ENCODE data around the gene WDR27.

The WDR27 gene

DNA sequence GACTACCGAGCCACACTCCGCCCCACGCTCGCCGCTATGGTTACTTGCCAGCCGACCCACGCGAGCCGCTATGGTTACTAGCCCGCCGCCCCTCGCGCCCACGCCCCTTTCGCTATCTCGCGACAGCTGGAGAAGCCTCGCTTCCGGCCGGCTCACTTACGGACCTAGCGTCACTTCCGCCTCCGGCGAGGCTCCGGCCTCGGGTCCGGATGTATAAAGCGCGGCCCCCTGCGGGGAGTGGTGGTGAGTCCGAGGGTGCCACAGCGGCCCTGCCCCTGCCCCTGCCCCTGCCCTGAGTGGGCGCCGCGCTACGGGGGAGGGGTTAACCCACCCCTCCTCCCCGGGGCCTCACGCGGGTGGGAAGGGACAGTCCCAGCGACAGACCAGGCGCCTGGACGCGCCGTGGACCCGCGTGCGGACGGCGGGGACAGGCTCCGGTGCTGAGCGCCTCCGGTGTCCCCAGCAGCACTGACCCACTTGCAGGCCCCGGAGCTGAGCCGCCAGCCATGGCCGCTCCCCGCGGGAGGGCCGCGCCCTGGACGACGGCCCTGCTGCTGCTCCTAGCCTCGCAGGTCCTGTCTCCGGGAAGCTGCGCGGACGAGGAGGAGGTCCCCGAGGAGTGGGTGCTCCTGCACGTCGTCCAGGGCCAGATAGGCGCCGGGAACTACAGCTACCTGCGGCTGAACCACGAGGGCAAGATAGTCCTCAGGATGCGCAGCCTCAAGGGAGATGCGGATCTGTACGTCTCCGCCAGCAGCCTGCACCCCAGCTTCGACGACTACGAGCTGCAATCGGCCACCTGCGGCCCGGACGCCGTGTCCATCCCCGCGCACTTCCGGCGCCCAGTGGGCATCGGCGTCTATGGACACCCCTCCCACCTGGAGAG is at the start of gene WDR27, which contains the start of gene C6orf120:
TSS of gene WDR27 (minus strand) at position 76 of the 886 bp plus-strand sequence. CDS start 13,024 bp downstream, outside the sequence.
TSS of gene C6orf120 (plus strand) at position 173 of the 886 bp plus-strand sequence. CDS start at position 507, 334 bp downstream.
- peak; percentile 95 for DNase-seq (ENCODE audit: low spot score)

DNA sequence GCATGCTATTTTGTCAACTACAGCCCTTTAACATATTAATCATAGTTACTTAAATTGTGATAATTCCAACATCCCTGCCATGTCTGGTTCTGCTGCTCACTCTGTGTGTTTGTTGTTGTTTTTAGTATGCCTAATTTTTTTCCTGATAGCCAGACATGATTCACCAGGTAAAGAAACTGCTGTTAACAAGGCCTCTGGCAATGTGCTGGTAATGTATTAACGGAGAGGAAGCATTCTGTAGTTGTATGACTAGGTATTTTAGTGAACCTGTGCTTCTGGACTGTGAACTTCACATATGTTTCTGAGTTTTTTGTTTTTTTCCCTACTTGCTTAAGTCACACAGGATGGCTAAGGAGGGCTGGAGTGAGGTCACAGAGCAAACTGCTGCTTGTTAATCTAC is 44.7 kb upstream of the WDR27 start:
- DNase-seq (ENCODE audit: low spot score) = no peak

DNA sequence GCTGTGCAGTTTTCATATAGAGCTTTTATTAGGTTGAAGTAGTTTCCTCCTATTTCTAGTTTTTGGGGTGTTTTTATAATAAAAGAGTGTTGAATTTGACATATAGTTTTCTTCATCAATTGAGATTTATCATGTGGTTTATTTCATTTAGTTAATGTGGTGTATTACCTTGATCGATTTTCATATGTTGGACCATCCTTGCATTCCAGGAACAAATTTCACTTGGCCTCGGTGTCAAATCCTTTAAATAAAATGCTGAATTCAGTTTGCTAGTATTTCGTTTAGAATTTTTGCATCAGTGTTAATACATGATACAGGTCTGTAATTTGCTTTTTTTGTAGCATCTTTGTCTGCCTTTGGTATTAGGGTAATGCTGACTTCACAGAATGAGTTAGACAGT is 43.6 kb upstream of the WDR27 start:
- no peak for DNase-seq (ENCODE audit: low spot score)

DNA sequence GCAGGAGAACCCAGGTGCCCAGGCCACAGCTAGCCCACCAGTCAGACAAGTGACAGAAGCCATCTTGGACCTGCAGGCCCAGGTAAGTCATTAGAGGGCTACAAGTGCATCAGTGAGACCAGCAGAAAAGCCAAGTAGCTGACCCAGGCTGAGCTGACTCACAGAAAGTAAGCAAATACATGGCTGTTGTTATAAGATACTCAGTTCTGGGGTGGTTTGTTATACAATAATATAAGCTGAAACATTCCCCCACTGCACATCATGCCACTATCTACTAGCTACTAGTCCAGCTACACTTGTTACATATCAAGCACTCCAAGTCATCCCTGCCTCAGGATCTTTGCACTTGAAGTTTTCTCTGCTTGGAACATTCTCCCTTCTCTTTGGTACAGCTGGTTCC is 39.5 kb upstream of the WDR27 start:
- DNase-seq (ENCODE audit: low spot score) = no peak

DNA sequence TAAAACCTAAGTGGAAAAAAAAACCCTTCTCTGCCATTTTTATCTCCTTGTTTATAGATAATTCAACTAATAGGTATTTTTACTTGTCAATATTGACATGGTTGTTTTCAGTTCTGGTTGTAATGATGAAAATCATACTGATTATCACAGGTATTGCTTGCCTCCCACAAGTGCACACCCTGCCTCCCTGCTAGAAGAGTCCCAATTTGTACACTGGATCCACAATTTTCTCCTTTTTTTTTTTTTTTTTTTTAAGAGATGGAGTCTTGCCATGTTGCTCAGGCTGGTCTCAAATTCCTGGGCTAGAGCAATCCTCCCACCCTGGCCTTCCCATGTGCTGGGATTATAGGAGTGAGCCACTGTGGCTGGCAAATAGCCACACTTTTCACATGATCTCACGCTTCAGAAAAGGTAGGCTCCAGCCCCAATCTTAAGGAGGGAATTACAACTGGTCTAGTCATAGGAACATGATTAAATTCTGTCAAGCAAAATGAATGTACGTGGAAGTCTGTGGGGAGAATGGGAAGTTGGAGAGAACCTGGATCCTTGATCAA is 37.2 kb upstream of the WDR27 start:
- DNase-seq (ENCODE audit: low spot score) = no peak

DNA sequence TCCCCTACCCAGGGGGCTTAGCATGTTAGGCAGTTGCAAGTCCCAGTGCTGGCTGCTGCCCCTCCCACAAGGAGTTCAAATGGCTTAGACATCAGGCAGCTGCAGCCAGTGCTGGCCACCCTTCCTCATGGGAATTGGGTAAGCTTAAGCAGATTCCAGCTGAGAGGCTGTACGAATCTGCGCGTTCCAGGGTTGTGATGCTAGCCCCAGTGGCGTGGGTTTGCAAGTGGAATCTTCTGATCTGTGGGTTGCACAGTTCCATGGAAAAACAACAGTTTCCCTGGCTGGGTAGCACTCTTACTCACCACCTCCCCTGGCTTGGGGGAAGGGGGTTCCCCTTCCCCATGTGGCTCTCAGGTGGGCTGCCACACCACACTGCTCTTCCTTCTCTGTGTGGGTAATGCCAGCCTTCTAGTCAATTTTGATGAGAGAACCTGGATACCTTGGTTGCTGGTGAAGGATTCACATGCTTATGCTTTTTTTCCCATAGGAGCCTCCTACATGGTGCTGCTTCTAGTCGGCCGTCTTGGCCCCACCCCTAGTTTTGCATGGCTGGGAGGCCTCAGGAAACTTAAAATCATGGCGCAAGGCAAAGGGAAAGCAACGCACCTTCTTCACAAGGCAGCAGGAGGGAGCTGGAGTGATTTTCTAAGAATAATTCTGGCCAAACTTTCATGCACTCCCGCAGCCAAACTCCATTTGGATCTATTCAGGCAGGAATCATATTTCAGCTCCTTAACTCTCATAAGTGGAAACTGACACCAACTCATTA is 36.6 kb upstream of the WDR27 start:
- DNase-seq (ENCODE audit: low spot score) = no peak

DNA sequence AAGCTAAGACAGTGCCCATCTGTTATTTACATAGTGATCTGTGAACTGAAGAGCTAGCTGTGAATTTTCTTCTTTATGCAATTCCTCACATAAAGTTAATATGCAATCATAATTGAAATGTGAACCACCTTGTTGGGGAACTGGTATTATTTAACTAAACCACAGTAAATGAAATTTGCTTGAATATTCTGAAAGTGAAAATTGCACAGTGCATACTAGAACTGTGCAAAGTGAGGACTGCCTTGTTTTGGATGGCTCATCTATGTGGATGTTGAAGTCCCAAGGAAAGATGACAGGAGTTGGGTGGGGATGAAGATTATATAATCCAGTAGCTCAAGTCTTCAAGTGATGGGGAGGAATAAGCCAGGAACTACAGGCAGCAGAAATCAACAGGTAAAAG is 28.1 kb upstream of the WDR27 start:
- DNase-seq (ENCODE audit: low spot score) = no peak

DNA sequence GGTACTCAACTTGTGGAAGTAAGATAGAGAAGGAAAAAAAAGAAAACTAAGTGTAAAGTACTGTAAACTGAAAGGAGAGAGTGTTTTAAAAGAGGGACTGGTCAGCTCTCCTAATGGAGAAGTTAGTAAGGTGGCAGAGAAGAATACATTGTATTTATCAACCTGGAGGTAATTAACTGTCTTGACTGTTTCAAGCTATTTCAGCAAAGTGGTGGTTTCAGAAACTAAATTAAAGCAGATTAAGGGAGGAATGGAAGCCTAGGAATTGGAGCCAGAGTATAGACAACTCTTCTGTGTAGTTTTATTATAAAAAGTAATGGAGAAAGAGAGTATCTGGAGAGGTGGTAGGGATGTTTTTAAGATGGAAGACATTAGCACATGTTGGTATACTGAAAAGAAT is 25.1 kb upstream of the WDR27 start:
- no peak for DNase-seq (ENCODE audit: low spot score)

DNA sequence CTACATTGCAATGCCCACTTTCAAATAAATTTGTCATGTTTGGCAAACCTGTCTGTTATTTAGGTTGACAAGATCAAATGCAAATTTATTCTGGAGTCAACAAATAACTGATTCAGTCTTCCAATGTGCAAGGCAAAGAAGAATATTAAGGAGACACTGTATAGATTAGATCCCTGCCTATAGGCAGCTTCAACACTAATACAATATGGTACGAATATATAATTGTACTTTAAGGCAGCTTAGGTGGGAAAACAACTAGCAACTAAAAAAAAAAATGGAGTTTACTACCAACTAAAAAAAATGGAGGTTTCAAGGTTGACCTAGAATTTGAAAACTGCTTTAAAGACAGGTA is 24.2 kb upstream of the WDR27 start:
- DNase-seq (ENCODE audit: low spot score) = no peak

DNA sequence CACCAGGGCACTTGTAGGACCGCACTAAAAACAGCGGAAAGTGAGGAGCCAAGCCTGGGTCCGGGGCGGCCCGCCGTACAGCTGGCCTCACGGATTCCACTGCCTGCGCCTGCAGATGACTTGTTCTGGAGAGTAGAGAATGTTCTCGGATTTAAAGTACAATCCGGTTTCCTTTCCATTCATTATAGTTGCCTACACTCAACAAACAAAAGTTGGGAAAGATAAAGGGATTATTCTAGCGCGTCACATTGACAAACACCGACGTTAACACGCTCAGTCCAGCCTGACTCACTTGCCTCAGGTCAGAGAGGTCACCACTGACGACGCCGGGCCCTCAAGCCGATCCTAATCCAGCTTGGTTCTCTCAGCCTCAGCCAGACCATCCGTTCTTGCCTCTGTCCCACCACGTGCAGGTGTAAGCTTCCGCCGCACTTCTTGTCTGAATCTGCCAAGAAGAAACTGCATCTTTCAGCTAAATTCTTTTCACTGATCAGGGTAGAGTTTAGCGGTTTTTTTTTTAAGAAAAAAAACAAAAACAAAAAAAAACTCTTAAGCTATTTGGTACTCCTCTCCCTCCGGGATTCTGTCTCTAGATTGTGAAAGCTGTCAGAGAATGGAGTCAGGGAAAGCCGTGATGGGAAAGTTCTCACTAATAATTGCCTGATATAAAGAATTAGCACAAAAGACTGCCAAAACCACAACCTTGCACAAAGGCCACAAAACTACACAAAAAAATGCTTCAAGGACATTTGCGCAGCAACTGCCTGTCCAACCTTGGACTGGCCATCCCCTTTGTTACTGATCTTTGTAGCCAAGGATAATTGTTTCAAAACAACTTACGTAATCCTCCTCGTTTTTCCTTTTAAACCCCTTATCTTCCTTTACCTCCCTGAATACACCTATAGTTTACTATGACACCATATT is 23.6 kb upstream of the WDR27 start:
- no peak for DNase-seq (ENCODE audit: low spot score)

DNA sequence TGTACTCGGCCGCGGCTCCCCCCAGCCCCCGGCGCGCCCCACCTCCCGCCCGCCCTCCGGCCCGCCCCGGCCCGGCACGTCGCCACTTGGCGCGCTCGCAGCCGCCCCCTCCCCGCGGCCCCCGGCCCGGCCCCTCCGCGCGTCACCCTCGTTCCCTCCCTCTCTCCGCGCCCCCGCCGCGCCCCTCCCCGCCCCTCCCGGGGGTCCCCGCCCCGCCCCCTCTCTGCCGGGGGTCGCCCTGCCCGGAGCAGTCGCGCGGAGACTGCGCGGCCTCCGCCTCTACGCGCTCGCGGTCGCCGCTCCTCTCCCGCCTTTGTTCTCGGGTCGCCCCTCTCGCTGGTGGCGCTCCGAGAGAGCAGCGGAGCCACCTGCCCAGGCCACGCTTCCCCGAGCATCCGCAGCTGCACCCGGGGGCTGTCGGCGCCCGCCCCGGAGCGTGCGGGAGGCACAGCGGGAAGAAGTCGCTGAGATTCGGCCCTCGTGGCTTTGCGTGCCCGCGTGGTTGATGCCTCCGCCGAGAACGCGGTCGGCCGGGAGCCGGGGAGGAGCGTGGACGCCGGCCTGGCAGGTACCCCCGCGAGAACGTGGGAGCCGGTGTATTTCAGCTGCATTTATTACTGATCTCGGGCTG is 22.8 kb upstream of the WDR27 start, which contains the start of gene PHF10:
TSS of gene PHF10 (minus strand) at position 7 of the 631 bp plus-strand sequence. CDS start 569 bp downstream, outside the sequence.
- DNase-seq (ENCODE audit: low spot score) = no peak

DNA sequence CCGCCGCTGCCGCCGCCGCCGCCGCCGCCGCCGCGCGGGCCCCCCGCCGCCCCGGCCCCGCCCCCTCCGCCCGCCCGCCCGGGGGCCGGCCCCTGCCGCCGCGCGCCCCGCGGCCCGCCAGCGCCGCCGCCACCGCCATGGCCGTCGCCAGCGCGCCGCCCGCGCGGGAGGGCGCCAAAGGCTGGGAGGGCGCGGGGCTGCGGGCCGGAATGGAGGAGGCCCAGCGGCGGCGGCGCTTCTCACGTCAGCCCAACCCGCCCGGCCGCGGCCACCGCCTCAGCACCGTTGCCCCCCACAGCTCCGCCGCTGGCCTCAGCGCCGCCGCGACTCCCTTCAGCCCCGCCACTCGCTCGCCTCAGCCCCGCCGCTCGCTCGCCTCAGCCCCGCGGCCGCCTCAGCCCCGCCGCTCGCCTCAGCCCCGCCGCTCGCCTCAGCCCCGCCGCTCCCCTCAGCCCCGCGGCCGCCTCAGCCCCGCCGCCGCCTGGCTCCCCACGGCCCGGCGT is 22.2 kb upstream of the WDR27 start:
- peak; percentile 42 for DNase-seq (ENCODE audit: low spot score)

DNA sequence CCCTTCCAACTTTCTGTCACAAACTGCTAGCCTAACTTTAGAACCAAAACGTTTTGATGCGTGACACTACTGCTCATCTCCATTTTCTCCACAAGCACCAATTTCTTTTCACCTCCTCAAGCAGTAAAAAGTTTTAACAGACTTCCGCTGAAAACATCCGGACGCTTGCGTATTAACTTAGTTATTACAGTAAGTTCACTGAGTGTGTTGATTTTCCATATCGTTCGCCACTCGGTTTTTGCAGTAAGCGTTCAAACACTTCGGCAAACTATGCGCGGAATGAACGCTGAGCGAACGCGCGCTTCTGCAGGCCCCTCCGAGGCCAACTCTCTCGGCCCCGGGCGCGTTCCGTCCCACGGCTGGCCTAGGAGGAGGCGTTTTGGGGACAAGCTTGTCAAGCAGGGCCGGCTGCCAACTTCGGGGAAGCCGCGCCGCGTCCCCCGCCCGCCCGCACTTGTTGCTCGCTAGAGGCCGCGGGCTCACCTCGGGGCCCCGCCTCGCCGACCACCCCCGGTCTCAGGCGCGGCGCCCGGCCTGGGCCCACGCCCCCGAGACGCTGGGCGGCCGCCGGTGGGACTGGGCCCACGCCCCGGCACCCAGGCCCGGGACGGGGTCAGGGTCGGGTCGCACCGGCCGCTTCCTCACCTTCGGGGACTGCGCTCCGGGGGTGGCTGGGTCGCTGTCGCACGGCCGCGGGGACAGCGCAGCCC is 21.5 kb upstream of the WDR27 start:
- DNase-seq (ENCODE audit: low spot score) = peak; percentile 53

DNA sequence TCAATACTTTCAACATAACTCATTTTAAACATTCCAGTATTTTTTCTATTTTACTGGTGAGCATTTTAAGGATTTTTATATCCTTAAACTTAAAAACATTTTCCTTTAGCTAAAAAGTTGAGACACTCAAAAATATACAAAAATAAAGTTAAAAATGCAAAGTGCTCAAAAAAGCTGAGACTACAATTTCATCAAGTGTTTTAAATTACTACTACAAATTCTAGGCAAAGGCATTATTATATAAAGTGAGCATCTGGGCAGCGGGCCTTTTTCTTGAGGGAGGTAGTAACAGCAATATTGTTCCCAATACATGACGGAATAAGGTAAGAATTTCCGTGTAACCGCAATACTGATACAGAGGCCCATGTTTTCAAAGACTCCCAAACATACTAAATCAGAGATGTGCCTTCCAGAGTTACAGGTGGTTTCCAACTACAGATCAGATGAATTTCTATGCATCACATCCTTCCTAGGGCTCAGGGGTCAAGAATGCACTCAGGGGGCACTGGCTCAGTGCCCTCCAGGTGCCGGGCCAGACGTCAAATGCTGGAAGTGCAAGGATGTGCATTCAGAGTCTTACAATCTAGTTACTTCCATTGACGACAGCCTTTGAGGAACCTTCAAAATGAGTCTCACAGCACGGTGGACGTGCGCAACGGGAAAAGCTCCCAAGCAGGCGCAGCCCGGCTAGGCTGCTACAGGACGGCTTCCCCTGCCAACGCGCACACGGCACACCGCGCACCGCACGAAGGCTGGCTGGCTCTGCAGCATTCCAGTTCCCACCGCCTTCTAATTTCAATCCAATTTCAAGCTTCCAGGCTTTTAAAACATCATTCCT is 20.8 kb upstream of the WDR27 start:
- DNase-seq (ENCODE audit: low spot score) = peak; percentile 33

DNA sequence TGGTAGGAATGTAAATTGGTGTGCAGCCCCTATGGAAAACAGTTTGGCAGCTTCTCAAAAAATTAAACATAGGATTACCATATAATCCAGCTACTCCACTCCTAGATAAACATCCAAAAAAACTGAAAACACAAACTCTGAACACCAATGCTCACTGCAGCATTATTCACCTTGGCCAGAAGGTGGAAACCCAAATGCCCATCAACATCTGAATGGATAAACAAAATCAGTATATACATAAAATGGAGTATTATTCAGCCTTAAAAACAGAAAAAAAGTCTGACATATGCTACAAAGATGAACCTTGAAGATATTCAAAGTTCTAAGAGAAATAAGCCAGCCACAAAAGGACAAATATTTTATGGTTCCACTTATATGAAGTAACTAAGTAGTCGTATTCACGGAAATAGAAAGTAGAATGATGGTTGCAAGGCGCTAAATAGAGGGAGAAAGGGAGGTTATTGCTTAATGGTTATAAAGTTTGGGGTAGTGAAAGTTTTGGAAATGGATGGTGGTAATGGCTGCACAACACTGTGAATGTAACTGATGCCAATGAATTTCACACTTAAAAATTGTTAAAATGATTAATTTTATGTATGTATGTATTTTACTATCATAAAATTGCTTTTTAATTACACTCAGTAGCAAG is 18.5 kb upstream of the WDR27 start:
- no peak for DNase-seq (ENCODE audit: low spot score)

DNA sequence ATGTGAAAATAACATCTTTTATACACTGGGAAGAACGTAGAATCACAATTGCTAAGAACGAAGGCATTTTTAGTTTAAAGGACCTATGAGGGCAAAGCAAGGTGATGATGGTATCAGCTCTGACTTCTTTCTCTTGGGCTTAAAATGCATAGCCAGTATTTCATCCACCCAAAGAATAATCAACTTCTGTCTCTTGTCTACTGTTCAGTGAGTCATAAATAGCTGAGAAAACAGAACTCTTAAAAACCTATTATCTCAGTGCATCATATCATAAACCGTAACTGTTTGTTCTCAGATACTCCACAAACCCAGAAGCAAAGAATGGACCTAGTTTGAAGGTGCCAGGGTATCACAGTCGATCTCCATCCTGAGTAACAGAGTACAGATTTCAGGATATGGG is 17.3 kb upstream of the WDR27 start:
- DNase-seq (ENCODE audit: low spot score) = no peak

DNA sequence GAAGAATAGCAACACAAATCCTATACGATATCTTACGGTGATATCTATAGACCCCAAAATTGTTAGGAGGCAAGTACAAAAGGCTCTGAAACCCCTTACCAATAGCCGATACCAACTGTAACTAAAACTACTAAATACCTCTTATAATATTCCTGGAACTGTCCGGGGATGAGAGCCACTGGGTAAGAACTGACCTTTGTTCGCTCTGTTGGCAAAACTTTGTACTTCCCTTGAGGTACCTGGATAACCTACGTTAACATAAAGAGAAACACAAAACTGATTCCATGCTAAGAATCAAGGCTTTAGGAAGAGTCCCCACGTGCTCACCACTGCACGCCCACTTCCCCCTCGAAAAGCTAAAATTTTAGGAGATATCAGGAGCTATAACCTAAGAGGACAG is 12.8 kb upstream of the WDR27 start:
- no peak for DNase-seq (ENCODE audit: low spot score)

DNA sequence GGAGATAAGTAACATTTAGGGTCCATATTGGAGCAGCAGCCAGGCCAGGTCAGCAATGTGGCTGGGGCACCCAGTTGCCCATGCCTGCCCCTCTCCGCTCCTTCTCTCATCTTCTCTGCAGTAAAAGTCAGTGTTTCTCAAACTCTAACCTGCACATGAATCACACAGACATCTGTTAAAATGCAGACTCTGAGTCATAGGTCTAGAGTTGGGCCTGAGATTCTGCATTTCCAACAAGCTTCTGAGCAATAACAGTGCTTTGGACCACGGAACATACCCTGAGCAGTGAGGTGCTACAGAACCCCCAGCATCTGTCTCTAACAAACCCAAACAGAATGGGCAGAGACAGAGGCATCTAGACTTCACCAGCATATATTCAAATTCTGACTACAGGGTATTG is 12.3 kb upstream of the WDR27 start:
- no peak for DNase-seq (ENCODE audit: low spot score)

DNA sequence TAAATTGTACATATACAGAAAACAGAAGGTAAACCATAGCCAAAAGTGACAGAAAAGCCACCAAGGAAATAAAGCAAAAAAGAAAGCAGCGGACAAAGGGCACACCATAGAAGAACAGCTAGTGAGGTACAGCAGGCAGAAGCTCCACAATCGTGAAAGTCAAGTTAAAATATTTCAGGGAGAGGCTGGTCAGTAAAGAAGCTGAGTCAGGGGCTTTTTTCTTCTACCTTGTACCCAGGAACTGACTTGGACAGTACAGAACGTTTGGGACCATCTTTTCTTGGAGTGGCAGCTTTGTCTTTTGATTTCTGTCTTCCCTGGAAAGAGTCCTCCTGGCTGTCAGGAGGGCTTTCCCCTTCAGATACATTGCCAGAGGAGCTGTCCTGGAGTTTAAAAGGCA is 8.2 kb upstream of the WDR27 start:
- no peak for DNase-seq (ENCODE audit: low spot score)

Measured in LoVo (cell line).